Endothelial cell of umbilical vein (primary cell): ENCODE measurements around the gene CYP26A1.

Experiments
- EZH2 ChIP-seq: IDR thresholded peaks from 2 replicates; pipeline ENCODE4 v1.6.1; 2012; ENCODE audit warnings: borderline replicate concordance, low read depth, mild to moderate bottlenecking, moderate library complexity, low read length, inconsistent platforms; ENCODE audit not compliant: severe bottlenecking
- POLR2A ChIP-seq: IDR thresholded peaks from 2 replicates; pipeline ENCODE4 v1.6.1; 2012; ENCODE audit warnings: low read depth, mild to moderate bottlenecking, control low read depth, low read length
- POLR2AphosphoS5 ChIP-seq: IDR thresholded peaks from 2 replicates; pipeline ENCODE4 v1.6.1; 2012; ENCODE audit warnings: low read depth, mild to moderate bottlenecking, control low read depth, low read length, moderate library complexity; ENCODE audit not compliant: insufficient read depth
- TF ChIP-seq, protein P1 (sequence below), 2 donors: IDR thresholded peaks; 1 replicate in 1 of 2; 2 replicates in 1 of 2; pipeline ENCODE4 v1.5.1; 2011; ENCODE audit warnings: low read length in 2 of 2, mild to moderate bottlenecking in 2 of 2, moderate library complexity in 2 of 2, control low read depth in 1 of 2, inconsistent platforms in 1 of 2, low read depth in 1 of 2; ENCODE audit not compliant: insufficient read depth in 1 of 2; ENCODE audit errors: extremely low read depth in 1 of 2
- TF ChIP-seq, protein P2 (sequence below): IDR thresholded peaks from 2 replicates; pipeline ENCODE4 v1.6.1; 2011; ENCODE audit not compliant: insufficient read depth, insufficient read length

DNA sequence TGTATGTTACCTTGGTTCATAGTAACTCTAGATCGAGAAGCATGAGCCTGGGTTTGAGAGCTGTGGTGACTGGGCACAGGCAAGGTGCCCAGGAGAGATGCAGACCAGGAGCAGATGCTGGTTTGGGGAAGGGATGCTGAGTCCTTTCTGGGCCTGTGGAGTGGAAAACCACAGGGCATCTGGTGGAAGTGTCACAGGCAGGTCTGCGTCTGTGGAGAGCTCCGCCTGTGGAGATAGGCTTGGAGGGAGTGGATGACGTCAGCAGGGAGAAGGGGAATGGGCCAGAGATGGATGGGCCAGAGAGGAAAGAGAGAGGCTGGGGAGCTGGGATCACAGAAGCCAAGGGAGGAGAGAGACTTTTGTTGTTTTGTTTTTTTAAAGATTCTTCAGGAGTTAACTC is 14.8 kb downstream of the CYP26A1 start:
- TF ChIP-seq, protein P1, sequence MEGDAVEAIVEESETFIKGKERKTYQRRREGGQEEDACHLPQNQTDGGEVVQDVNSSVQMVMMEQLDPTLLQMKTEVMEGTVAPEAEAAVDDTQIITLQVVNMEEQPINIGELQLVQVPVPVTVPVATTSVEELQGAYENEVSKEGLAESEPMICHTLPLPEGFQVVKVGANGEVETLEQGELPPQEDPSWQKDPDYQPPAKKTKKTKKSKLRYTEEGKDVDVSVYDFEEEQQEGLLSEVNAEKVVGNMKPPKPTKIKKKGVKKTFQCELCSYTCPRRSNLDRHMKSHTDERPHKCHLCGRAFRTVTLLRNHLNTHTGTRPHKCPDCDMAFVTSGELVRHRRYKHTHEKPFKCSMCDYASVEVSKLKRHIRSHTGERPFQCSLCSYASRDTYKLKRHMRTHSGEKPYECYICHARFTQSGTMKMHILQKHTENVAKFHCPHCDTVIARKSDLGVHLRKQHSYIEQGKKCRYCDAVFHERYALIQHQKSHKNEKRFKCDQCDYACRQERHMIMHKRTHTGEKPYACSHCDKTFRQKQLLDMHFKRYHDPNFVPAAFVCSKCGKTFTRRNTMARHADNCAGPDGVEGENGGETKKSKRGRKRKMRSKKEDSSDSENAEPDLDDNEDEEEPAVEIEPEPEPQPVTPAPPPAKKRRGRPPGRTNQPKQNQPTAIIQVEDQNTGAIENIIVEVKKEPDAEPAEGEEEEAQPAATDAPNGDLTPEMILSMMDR (IDR thresholded peaks at IDR 0.05; ENCODE audit: extremely low read depth in 1 of 2, insufficient read depth in 1 of 2, low read depth in 1 of 2, low read length in 2 of 2) = no peak
- TF ChIP-seq POLR2A (no peak), EZH2 (no peak), POLR2AphosphoS5 (no peak)
- TF ChIP-seq, protein P2, sequence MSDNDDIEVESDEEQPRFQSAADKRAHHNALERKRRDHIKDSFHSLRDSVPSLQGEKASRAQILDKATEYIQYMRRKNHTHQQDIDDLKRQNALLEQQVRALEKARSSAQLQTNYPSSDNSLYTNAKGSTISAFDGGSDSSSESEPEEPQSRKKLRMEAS = no peak
